HG02852 (cell line): ENCODE data around the gene ITIH1.

ENCODE experiments used
- ATAC-seq: cut with Tn5 transposase; IDR thresholded peaks from one replicate; pipeline ENCODE4 v1.9.1; 2021; ENCODE audit warnings: mild to moderate bottlenecking, moderate library complexity; ENCODE audit not compliant: unreplicated experiment

ITIH1 gene

DNA sequence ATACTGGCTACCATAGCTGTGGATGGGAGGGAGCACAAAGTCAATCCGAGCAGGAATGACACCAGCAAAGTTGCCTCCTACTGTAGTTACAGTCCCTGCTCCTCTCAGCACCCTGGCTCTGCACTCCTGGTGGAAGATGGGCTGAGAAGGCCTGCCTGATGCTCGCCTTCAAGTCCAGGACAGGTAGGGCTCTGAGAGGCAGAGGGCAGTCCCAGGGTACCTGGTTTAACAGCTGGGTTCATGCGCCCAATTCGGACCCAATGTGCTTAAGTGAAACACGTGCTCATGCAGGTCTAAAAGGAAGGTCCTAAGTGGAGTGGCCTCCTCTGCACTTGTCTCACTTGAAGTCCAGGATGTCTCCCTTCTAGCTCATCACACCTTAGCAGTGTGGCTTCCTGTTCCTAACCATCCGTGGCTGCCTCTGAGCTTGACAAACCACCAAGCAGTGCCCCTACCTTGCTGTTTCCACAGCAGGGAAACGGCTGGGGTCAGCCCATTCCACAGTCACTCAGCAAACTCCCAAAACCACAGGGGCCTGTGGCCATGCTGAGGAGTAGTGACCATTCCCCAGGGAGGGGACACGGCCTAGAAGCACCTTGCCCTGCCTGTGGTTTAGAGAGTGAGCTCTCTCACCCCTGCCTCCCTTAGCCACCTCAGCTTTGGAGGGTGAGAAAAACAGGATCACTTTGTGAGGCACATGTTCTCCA is 61.3 kb downstream of the ITIH1 start:
- ATAC-seq: no peak

DNA sequence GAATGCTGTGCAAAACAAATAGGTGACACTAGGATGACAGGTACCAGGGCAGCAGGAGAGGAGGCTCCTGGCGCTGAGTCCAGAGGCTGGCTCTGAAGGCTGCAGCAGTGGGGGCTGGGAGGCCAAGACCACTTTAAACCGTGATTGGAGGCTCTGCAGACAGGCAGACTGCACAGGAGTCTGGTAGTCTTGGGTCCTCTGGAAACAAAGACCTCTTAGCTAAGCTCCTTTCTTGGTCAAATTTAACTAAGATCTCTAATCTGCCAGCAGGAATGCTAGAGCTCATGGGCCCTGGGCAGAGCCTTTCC is 61.8 kb downstream of the ITIH1 start:
- no peak for ATAC-seq

DNA sequence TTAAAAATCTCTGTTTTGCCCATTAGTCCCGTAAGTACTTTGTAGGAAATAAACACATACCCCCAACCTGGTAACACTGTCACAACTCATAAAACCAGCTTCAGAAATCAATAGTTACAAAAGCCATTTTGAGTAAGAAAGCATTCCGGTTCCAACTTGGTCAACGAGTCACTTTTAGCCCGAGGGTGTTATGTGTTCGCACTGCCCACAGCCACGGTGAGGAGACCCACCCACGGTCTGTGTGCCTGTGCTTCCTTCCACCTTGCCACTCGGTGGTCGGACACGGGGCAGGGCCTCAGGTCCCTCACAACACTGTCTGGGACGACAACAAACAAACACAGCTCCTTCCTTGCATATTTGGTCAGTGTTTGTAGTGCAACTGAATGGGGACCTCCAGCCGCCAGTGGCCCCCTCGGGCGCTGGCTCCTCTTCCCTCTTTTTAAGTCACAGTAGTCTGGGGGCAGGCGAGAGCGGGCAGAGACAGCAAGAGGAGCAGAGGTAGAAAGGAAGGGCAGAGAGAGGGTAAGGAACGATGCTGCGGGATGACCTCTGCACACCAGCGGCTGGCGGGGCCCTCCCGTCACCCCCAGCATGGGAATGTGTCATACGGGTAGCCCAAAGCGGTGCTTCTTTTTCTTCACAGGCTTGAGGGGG is 62.6 kb downstream of the ITIH1 start:
- no peak for ATAC-seq

DNA sequence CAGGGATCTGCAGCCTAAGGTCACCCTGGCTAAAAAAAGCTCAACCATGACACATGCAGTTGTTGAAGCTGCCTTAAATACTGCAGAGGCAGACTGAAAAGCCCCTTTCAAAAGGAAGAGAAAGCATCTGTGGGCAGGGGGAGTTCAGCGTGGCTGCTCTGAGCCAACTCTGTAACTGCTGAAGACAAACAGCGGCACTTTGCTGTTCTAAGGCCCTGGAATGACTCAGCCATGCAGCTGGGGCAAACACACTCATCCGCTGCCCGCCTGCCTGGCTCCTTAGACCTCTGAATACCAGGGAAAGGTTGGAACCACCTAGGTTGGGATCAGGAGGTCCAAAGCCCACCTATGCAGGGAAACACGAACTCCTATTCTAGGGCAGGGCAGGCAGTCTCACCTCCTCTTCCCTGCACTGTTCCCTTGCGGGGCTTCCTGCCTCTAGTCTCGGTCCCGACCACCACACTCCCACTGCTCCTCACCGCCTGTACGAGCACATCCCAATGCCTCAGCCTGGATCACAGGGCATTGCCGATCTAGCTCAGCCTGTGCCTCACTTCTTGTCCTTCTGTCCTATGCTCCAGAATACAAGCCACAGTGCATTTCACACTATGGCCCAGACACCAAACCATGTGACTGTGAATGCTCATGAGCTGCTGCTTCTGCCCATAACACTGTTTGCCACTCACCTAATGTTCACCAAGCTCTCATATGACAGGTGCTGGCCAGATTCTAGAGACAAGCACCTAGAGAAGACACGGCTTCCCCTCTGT is 64.0 kb downstream of the ITIH1 start:
- peak; percentile 66 for ATAC-seq
